NCI-H226 (cell line): ENCODE data around the gene IQSEC1.

Experiments used
- DNase-seq: peaks from one replicate; pipeline ENCODE4 v3.0.0-alpha.2; 2015

The IQSEC1 gene

DNA sequence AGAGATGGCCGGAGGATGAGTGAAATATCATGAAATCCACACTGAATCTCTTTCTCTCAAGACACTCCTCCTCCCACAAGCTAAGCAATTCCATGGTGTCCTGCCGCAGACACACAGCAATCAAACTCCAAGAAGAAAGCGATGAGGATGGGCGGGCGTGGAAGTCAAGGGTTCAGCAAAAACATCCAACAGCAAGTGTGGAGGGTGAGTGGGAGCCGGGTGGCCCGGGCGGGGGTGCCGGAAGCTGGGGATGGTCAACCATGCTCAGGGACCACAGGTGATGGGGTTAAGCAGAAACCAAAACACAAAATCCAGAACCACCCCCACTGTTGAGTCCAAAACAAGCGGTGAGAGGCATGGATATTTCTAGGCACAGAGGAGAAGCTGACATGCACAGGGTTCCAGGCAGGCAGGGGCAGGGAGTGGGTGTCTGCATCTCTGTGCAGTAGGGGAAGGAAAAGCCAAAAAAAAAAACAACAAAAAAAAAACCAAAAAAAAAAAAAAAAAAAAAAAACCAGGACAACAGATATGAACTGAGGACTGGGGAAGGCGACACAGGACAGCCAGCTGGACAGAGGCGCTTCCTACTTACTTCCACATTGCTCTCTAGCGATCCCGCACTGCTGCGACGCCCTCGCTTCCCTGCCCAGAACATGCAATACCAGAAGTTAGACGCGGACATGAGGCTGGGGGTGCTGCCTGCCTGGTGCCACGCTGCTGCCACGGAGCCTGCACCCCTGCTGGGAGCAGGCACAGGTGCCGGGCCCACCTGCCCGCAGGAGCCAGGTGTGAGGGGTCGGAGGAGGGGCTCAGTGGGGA is 170.8 kb downstream of the IQSEC1 start:
- no peak for DNase-seq

DNA sequence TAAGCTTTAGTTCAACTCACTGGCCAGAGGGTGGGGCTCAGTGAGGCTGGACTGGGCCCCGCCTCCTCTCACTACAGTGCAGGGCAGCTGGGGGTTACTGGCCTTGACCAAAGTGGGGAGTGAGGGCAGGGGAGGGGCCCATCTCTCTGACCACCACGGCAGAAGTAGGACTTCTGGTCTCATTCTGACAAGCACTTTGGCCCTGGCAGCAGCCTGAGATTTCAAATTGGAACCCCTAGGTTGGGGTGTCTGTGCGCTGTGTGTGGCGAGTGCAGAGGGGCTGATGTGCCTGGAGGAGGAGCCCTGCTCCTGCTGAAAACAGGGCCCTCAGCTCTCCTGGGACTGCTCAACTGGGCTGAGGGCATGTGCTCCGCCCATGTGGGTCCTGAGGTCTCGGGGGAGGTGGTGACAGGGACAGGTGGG is 171.6 kb downstream of the IQSEC1 start:
- no peak for DNase-seq

DNA sequence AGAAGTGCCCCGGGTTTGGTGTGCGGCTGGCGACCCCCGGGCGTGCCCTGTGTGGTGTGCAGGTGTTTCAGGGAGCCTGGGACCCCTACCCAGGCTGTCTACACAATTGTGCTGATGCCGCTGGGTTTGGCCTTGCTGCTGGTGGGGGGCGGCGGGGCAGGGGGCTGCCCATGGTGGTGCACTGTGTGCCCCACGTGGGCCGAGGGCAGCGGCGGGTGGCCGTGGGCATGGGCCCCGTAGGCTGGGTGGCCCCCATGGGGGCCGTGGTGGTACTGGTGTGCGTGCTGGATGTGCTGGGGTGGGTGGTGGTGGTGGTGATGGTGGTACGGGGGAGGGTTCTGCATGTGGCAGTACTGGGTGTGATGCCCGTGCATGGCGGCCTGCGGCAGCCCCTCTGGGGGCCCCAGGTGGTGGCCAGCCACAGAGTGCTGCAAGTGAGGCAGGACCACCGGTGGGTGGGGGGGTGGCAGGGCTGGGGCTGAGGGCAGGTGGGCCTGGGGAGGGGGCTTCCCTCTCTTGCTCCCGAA is 172.3 kb downstream of the IQSEC1 start:
- no peak for DNase-seq

DNA sequence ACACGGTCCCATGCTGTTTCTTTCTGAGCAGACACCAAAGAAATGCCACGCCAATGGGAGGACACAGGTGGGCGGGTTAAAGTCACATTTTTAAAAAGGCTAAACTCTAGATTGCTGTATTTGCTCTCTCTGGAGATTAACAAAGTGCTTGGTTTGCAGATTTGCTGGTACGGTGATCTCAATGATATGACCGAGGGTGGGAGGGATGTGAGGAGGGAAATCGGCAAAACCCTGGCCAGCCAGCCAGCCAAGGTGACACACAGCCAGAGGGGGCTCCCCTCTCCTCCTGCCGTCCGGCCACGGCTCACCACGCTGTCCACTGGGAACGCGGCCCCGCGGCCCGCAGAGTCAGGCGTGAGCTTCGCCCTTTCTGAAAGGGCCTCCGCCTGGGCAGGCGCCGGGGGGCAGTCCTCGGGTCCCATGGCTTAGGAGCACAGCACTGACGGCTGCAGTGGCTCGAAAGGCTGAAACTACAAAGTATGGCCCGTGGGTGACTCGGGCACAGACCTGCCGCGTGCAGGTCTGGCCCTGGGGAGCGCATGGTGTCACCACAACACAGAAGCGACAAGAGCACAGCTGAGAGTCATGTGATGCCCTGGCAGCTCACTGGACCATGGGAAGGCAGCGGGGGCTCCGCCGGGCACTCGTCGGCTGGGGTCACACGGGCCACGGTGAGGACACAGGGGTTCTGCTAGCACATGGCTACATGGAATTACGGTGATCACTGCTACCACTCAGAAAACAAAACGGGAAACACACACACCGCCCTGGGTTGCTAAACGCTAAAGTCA is 174.1 kb downstream of the IQSEC1 start:
- DNase-seq = no peak

DNA sequence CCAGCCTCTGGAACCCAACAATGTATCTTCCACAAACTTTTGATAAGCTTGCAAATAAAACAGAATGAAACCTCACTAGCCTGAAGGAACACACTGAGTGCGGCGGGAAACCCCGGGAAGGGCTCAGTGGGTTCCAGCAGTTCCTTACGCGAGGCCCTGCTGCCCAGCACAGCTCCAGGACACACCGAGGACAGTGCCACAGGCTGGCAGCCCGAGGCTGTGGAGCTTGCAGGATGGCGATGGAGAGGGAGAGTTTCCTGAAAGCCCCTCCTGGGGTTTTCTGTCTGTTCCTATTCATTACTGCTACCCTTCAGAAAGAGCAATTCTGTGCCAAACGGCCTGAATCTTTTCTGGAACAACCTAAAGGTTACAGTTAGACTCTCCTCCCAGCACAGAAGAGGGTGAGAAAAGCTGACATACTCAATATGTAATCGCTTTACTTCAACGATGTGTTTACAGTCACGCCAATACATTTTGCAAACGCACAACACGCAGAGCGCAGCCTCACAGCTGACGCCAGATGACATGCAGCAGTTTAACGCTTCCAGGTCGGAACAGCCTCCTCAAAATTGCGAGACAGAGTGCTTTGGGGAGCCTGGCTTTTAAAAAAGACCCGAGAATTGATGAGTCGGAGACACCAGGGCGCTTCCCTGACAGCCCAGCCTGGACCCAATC is 174.8 kb downstream of the IQSEC1 start:
- no peak for DNase-seq

DNA sequence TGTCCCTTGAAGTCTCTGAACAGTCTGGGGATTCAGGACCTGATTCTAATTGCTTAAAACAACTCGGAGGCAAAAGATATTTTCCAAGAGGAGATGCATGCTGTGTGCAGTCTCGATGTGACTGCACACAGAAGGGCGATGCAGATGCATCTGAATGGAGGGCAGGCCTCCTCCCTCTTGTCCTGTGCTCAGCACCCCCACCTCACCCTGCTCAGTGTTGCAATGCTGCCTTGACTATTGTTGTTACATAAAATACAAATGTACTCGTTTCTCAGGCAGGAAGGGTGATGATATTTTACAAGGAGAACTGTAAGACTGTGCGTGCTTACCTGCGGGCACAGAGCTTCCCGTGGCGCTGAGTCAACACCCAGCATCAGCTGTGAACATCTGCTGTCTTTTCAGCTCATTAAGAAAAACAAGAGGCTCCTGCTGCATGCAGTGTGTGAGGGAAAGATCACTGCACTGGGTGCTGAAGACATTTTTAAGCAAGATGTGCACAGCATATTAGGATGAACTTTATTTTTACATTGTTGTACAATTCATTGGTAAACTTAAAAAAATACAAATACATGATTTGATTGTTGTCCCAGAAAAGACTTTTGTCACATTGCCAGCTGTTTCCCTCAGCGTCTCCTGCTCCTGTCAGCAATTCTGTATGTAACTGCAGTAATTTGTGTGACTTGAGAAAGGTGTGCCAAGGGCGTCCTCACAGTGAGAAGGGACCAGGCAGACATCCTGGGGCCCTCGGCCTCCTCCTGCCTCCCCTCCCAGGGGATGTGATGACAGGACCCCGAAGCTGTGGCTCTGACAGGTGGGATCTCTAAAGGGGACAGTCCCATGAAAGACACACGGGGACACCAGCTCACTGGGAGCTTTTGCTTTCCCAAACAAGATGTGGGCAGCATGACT is 175.6 kb downstream of the IQSEC1 start:
- DNase-seq = no peak

DNA sequence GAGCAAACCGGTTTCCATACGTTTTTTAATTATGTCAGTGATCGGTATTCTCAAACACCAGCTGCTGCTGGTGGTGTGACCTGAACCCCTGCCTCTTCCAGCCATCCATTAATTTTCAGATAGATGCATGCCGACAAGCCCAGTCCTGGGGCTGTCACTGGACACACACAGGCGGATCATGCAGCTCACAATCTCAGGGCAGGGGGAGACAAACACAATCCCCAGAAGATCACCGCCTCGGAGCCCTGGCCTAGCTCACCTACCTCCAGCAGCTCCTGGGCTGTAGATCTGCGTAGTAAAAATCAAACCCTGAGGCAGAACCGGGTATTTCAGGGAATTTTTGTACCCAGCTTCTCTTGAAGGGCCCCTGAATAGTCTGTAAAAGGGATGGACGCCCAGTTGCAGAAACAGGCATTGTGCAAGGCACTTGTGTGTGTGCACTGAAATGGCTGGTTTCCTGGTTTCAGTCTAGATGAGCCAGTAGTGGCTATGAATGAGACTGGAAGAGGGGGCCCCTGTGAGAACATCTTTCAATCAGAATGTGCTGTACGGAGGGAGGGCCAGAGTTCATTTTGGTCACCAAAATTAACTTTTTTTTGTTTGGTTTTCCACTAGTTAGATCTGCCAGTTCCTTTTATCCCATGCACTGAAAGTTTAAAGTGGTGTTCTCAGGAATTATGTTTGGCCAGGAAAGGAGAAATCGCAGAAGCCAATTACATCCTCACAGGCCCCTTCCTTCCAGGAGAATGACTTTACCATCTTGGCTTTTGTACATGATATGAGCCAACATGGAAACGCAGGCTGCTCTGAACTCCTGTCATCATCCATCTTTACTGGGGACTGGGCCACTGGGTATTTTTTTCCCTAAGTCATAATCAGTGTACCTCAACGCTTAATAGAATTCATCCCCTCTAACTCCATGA is 176.9 kb downstream of the IQSEC1 start:
- DNase-seq = no peak

DNA sequence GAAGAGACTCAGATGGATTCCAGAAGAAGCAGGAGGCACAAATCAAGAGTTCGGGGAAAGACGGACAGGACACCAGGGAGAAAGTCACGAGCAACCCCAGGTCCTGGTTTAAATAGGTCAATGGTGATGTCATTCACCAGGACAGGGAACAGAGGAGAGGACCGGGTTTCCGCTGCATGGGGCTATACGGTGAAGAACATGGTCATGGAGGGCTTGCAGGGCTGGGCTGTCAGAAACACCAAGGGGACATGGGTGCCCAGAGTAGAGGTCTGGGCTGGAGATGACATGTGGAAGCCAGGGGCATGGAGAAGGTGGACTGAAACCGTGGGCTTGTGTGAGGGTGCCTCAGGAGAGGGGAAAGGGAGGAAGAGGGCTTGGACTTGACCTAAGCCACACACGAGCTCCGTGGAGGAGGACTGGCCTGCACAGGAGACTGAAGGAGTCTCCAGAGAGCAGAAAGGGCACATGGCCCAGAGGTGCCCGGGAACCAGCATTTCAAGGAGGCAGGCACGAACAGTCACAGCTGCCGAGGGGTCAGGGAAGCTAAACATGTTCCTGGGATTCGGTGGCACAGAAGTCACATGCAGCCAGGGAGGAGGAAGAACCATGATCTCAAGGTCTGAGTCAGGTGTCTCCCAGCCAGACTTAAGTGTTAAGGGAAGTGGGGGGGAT is 177.7 kb downstream of the IQSEC1 start:
- no peak for DNase-seq

DNA sequence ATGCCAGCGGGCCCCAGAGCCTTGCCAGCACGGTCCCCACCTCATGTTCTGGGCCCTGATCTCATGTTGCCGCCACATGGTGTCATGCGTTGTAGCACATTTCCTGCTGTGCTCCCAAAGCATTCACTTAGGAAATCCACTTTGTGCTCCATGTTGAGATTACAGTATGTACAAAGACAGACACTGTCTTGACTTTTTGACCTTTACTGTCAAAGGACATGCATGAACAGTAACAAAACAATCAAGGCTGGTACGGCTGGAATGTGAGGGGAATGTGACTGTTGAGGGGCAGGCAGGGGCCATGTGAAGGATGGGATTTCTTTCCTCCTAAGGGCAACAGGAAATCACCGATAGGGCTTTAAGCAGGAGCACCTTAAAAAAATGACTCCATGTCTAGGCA is 178.6 kb downstream of the IQSEC1 start:
- no peak for DNase-seq

DNA sequence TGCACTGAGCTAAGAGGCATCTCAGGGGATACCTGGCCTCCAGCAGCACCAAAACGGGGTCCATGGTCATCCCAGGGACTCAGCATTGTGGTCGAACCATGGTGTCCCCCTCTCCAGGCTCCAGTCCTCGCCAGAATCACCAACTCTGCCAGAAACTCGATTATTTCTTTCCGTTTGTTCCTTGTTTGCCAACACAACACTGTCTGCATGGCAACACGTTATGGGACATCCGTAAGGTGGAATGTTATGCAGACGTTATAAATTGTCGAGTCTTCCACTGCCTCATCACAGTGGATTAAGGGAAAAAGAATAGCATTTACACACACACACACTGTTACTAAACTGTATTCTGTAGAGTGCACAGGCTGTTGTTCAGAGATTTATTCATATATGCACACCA is 179.4 kb downstream of the IQSEC1 start:
- DNase-seq = no peak

DNA sequence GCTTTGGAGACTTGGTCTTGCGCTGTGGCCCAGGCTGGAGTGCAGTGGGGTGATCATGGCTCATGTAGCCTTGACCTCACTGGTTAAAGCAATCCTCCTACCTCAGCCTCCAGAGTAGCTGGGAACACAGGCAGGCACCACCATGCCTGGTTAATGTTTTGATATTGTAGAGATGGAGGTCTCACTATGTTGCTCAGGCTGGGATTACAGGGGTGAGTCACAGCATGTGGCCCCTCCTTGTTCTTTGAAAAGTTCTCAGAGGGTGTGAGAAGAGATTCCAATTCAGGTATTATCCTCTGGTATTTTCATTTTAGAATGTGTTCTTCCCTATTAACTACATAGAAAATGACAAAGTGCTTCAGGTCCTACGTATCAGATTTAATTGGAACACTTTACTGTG is 180.0 kb downstream of the IQSEC1 start:
- DNase-seq = no peak

DNA sequence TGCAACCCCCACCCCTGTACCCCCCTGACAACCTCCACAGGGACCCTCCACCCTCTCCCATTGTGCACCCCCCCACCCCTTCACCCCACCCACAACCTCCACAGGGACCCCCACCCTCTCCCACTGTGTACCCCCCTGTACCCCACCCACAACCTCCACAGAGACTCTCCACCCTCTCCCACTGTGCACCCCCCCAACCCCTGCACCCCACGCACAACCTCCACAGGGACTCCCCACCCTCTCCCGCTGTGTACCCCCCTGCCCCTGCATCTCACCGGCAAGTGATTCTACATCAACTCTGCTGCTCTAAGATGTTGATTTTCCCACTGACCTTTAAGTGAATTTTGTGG is 180.4 kb downstream of the IQSEC1 start:
- no peak for DNase-seq

DNA sequence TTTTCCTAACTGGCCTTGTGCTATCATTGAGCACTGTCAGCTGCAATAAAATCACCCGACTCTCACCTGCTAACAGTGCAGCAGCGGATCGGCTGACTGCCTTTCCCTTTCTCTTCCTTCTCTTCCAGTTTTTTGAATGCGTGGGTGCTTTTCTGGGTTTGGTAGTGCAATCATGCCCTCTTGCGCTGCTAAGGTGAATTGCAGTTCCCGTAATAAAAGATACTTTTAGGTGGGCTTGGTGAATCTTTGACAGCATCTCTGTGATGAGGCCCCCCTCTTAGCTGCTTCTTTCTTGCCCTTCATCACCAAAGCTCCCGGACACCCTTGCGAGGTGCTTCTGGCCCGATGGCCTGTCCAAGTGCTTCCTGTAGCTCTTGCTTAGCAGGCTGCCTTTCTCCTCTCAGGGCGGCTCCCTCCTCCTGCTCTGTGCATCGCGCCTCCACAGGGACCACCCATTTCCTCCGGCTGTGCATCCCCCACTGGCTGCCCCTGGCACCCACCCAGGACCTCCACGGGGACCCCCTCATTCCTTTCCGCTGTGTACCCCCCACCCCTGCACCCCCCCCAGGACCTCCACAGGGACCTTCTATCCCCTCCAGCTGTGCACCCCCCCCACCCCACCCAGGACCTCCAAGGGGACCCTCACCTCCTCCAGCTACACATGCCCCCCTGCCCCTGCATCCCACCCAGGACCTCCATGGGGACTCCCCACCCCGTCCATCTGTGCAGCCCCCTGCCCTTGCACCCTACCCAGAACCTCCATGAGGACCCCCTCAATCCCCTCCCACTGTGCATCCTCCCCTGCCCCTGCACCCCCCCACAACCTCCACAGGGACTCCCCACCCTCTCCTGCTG is 181.0 kb downstream of the IQSEC1 start:
- peak; percentile 34 for DNase-seq

DNA sequence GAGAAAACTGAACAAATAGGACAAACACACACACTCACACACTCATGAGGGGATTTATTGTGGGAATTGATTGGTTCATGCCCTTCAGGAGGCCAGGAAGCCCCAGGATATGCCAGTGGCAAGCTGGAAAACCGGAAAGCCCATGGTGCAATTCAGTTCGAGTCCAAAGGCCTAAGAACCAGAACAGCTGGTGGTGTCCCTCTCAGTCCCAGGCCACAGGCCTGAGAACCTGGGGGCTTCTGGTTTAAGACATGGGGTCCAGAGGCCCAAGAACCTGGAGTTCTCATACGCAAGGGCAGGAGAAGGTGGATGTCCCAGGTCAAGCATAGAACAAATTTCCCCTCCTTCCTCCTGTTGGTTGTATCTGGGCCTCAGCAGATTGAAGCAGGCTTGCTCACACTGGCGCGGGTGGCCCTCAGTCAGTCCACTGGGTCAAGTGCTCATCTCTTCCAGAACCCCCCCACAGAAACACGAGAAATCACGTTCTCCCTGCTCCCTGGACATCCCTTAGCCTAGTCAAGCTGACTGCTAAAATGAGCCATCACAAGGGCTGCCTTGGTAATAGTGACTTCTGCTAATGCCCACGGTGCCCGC is 181.7 kb downstream of the IQSEC1 start:
- no peak for DNase-seq

DNA sequence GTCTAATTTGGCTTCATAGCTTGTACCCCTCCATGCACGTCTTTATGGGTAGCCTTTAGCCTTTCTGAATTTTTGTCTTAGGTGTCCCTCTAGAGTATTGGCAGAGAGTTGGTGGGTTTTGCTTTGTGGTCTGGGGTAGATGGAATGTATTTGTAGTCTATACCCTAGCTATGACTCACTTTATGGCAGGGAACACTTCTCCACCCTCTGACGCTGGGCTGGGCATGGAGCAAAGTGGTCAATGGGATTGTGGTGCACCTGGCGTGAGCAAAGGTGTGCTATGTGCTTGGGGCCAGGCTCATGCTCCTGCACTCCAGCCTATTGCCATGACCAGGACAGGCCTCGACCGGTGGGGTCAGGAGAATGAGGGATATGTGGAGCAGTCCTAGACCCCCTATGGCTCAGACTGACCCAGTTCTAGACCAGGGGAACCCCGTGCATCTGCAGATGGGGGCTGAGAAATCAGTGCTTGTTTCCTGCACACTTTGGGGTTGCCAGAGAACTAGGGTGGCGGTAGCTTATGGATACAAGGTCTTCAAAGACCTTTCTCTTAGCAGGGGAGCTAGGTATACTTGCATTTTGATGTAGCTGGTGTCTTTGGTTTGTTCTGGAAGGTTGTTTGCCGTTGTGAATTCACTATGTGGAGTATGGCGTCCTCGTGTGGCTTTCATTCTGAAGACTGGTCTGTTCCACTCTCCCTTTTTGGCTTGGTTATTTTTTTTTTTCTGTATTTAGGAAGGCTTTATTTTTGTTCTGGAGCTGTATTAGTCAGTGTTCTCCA is 182.4 kb downstream of the IQSEC1 start:
- DNase-seq = no peak

DNA sequence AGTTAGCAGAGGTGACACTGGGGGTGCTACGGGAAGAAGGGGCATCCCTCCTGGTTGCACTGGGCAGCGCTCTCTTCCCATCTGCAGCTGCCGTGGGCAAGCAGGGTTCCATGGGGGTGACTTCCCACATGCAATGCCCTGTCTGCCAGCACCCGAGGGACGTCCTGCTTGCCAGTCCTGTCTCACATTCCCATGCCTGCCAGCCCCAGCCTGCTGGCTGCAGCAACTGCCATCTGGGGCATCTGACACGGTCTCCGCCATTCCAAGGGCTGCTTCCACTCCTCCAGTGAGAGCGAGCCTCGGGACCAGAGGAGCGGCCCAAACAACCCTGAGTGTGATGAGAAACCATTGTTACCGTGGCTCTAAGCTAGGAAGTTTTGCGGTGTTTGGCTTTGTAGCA is 186.5 kb downstream of the IQSEC1 start:
- no peak for DNase-seq

DNA sequence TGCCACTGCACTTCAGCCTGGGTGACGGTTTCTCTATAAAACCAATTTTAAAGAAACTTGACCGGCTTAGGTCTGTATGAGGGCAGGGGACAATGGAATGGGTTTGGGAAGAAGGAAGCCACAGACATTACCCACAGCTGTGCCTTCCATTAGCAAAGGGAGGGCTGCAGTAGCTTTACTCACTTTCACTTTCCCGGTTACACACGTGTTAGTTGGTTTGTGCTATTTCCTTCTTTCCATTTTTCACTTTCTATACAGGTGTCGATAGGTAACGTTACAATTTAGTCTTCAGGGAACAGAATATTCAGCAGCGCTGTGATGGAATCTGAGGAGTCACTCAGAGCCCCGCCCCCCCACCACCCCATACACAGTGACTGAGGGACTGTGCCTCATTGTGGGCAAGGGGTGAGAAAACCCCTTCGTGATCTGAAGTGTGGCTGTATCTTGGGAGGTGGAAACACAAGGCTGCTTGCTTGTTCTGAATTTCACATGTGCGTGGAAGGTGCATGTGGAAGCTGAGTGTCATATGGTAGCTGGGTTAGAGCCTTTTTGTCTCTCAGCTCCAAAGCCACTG is 187.0 kb downstream of the IQSEC1 start:
- no peak for DNase-seq

DNA sequence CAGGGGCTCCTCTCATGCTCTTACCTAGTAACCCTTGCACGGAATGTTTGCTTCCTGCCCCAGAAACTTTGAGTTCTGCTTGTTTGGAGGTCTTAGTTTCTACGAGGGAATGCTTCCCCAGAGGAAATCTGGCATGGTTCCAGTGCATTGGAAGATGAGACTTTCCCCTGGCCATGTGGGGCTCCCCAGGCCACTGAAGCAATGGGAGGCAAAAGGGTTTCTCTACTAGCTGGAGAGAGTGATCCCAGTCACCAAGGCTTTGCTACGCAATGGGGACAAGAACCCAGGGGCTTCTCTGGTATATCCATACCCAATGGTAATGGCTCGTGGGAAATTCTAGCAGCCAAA is 187.7 kb downstream of the IQSEC1 start:
- DNase-seq = no peak
